EL (cell line): ENCODE results near the gene TRIM73.
"Not testable (repeated sequence)": the region's sequence is repeated elsewhere in the genome, so short reads cannot be mapped to it uniquely, and the experiment has no call there.

Experiments used
- DNase-seq: peaks from one replicate; pipeline ENCODE4 v3.0.0-alpha.2; 2016

Gene TRIM73

GRCh38 chr7:75415829-75416373, 20.5 kb downstream of the TRIM73 start:
- not testable (repeated sequence) for DNase-seq

GRCh38 chr7:75416787-75417186, 21.4 kb downstream of the TRIM73 start:
- not testable (repeated sequence) for DNase-seq

- DNase-seq: not testable (repeated sequence)
Measured at GRCh38 chr7:75418292-75418858, 22.9 kb downstream of the TRIM73 start.

GRCh38 chr7:75419210-75419609, 23.8 kb downstream of the TRIM73 start:
- not testable (repeated sequence) for DNase-seq

- not testable (repeated sequence) for DNase-seq
Measured at GRCh38 chr7:75419693-75420092, 24.3 kb downstream of the TRIM73 start.

- not testable (repeated sequence) for DNase-seq
Measured at GRCh38 chr7:75420152-75420551, 24.7 kb downstream of the TRIM73 start.

GRCh38 chr7:75421798-75422710, 26.6 kb downstream of the TRIM73 start:
- DNase-seq: not testable (repeated sequence)

GRCh38 chr7:75423481-75423880, 28.1 kb downstream of the TRIM73 start:
- not testable (repeated sequence) for DNase-seq

- not testable (repeated sequence) for DNase-seq
Measured at GRCh38 chr7:75439000-75439399, 43.6 kb downstream of the TRIM73 start.

- DNase-seq: not testable (repeated sequence)
Measured at GRCh38 chr7:75442101-75442464, 46.7 kb downstream of the TRIM73 start.

GRCh38 chr7:75442465-75443111, 47.2 kb downstream of the TRIM73 start:
- DNase-seq: peak; percentile 41

- DNase-seq: not testable (repeated sequence)
Measured at GRCh38 chr7:75449946-75450345, 54.5 kb downstream of the TRIM73 start.

GRCh38 chr7:75452494-75452955, 57.1 kb downstream of the TRIM73 start:
- DNase-seq: not testable (repeated sequence)
